Neural progenitor cell (in vitro differentiated cells): ENCODE data around the gene VCL. TPM values are rescaled to one million over a fixed set of nuclear protein-coding genes. Genes with fewer than 3 reads are reported as not detected.

Experiments used
- DNase-seq: peaks from one replicate; pipeline ENCODE4 v3.0.0-alpha.2; 2016; ENCODE audit warnings: low spot score
- H2AFZ ChIP-seq: fragments of 200-600 bp; sonication (generic); replicated peaks from 2 replicates; pipeline ENCODE4 v1.6.1; 2016; ENCODE audit warnings: antibody characterized with exemption
- H3F3A ChIP-seq: fragments of 200-600 bp; sonication (generic); 2 replicates; pipeline ENCODE4 v1.6.1; 2016; ENCODE audit warnings: antibody characterized with exemption, low read depth
- H3K27ac ChIP-seq: fragments of 200-600 bp; sonication (generic); 2 replicates; pipeline ENCODE4 v1.5.1; 2016; ENCODE audit warnings: mild to moderate bottlenecking
- H3K27me3 ChIP-seq: fragments of 200-600 bp; sonication (generic); 2 replicates; pipeline ENCODE4 v1.6.1; 2016; ENCODE audit warnings: mild to moderate bottlenecking, moderate library complexity
- H3K36me3 ChIP-seq: fragments of 200-600 bp; sonication (generic); 2 replicates; pipeline ENCODE4 v1.5.1; 2016
- H3K4me1 ChIP-seq: fragments of 200-600 bp; sonication (generic); 2 replicates; pipeline ENCODE4 v1.6.1; 2016; ENCODE audit warnings: mixed run types
- H3K4me2 ChIP-seq: fragments of 200-600 bp; sonication (generic); 2 replicates; pipeline ENCODE4 v1.6.1; 2016
- H3K4me3 ChIP-seq: fragments of 200-600 bp; sonication (generic); 2 replicates; pipeline ENCODE4 v1.5.1; 2016
- H3K79me2 ChIP-seq: fragments of 200-600 bp; sonication (generic); 2 replicates; pipeline ENCODE4 v1.6.1; 2016; ENCODE audit warnings: low read depth
- H3K9ac ChIP-seq: fragments of 200-600 bp; sonication (generic); 2 replicates; pipeline ENCODE4 v1.6.1; 2016
- H3K9me3 ChIP-seq: fragments of 200-600 bp; sonication (generic); 2 replicates; pipeline ENCODE4 v1.5.1; 2016; ENCODE audit warnings: low read depth
- H4K20me1 ChIP-seq: fragments of 200-600 bp; sonication (generic); 2 replicates; pipeline ENCODE4 v1.6.1; 2016; ENCODE audit warnings: low read depth
- H3K27ac Mint-ChIP-seq: 3 replicates; pipeline ENCODE4 v1.8.0; 2021; ENCODE audit warnings: mixed read lengths
- H3K27me3 Mint-ChIP-seq: 2 replicates; pipeline ENCODE4 v1.8.0; 2022; ENCODE audit warnings: low read depth, mild to moderate bottlenecking, inconsistent platforms, moderate library complexity, mixed read lengths; ENCODE audit not compliant: insufficient read depth
- H3K36me3 Mint-ChIP-seq: 3 replicates; pipeline ENCODE4 v1.8.0; 2021; ENCODE audit warnings: mixed read lengths
- H3K4me1 Mint-ChIP-seq: 3 replicates; pipeline ENCODE4 v1.8.0; 2021; ENCODE audit warnings: mixed read lengths
- H3K4me3 Mint-ChIP-seq: 3 replicates; pipeline ENCODE4 v1.8.0; 2021; ENCODE audit warnings: mild to moderate bottlenecking, moderate library complexity, mixed read lengths
- H3K9me3 Mint-ChIP-seq: 3 replicates; pipeline ENCODE4 v1.8.0; 2020; ENCODE audit warnings: mixed read lengths
- CTCF ChIP-seq: fragments of 200-600 bp; sonication (generic); IDR thresholded peaks from 2 replicates; pipeline ENCODE4 v1.5.1; 2017; ENCODE audit warnings: antibody characterized with exemption, mild to moderate bottlenecking
- EZH2 ChIP-seq: fragments of 200-600 bp; sonication (generic); IDR thresholded peaks from 2 replicates; pipeline ENCODE4 v1.6.1; 2017; ENCODE audit warnings: antibody characterized with exemption, mild to moderate bottlenecking, moderate library complexity
- EZH2phosphoT487 ChIP-seq: fragments of 200-600 bp; sonication (generic); IDR thresholded peaks from 2 replicates; pipeline ENCODE4 v1.6.1; 2017; ENCODE audit warnings: antibody characterized with exemption
- total RNA-seq: library from RNA; depleted of rRNA; stranded (reverse); fragments of >200 nt; gene quantifications from 2 replicates; pipeline ENCODE4 v1.2.3, GENCODE V29; 2015; ENCODE audit warnings: low replicate concordance

Gene VCL
- total RNA-seq: 96.9 and 104 TPM in 2 replicates

- Histone ChIP-seq H3K9ac (peak within 1 kb of the TSS; percentile 86), H3K79me2 (peaks cover 50% of the 10 kb centered on the region)
- H3K4me1 Mint-ChIP-seq: peaks cover 43% of the 10 kb centered on the region
These were observed at the start of gene VCL for GRCh38 chr10:73997787-73998622. Gene VCL, plus strand, starts transcription at chr10:73998116. Its CDS starts 92 bp downstream, at chr10:73998208.

GRCh38 chr10:73948947-73949633 is 48.8 kb upstream of the VCL start:
- H3K27me3 Mint-ChIP-seq: peaks cover 2% of the 10 kb centered on the region
- H4K20me1 ChIP-seq: no peaks in the 10 kb centered on the region
- TF ChIP-seq EZH2 (no peak), CTCF (no peak), EZH2phosphoT487 (no peak)
- DNase-seq: no peak
- H3K36me3 ChIP-seq: no peaks in the 10 kb centered on the region
- no peak overlapping the region for H3K27ac ChIP-seq
- H3K79me2 ChIP-seq: no peaks in the 10 kb centered on the region
- H3K9me3 Mint-ChIP-seq: peaks cover 7% of the 10 kb centered on the region
- H3K27ac Mint-ChIP-seq: peak overlapping the region; percentile 66
- no peak overlapping the region for H3K4me3 ChIP-seq
- H3K4me1 Mint-ChIP-seq: peaks cover 12% of the 10 kb centered on the region
- H3K9ac ChIP-seq: no peak overlapping the region
- no peaks in the 10 kb centered on the region for H3F3A ChIP-seq
- no peak overlapping the region for H2AFZ ChIP-seq
- no peaks in the 10 kb centered on the region for H3K4me1 ChIP-seq
- no peaks in the 10 kb centered on the region for H3K9me3 ChIP-seq
- no peak overlapping the region for H3K4me3 Mint-ChIP-seq
- no peak overlapping the region for H3K4me2 ChIP-seq
- no peaks in the 10 kb centered on the region for H3K36me3 Mint-ChIP-seq
- no peaks in the 10 kb centered on the region for H3K27me3 ChIP-seq

More at GRCh38 chr10:73997787-73998622, at the start of gene VCL:
- Mint-ChIP-seq H3K27ac (peak within 1 kb of the TSS; percentile 100), H3K36me3 (peaks cover 17% of the 10 kb centered on the region), H3K4me3 (peak within 1 kb of the TSS; percentile 96), H3K9me3 (no peaks in the 10 kb centered on the region), H3K27me3 (peaks cover 8% of the 10 kb centered on the region)
- Histone ChIP-seq H3K27me3 (no peaks in the 10 kb centered on the region), H3K36me3 (no peaks in the 10 kb centered on the region), H2AFZ (peak within 1 kb of the TSS; percentile 74), H3K9me3 (no peaks in the 10 kb centered on the region), H3K4me3 (peak within 1 kb of the TSS; percentile 96), H4K20me1 (peaks cover 33% of the 10 kb centered on the region), H3K4me1 (peaks cover 30% of the 10 kb centered on the region), H3K4me2 (peak within 1 kb of the TSS; percentile 97), H3K27ac (peak within 1 kb of the TSS; percentile 98), H3F3A (peaks cover 35% of the 10 kb centered on the region)
- TF ChIP-seq EZH2 (no peak), CTCF (no peak), EZH2phosphoT487 (no peak)
- peak; percentile 100 for DNase-seq

- TF ChIP-seq CTCF: no peak
- no peak for TF ChIP-seq EZH2phosphoT487
- TF ChIP-seq EZH2: no peak
- Histone ChIP-seq H2AFZ (peak overlapping the region; percentile 70), H3K9me3 (no peaks in the 10 kb centered on the region), H3K27me3 (no peaks in the 10 kb centered on the region), H3K4me1 (no peaks in the 10 kb centered on the region), H3K4me2 (peak overlapping the region; percentile 28), H3K36me3 (no peaks in the 10 kb centered on the region), H4K20me1 (no peaks in the 10 kb centered on the region), H3K4me3 (no peak overlapping the region), H3F3A (no peaks in the 10 kb centered on the region), H3K9ac (no peak overlapping the region), H3K27ac (no peak overlapping the region), H3K79me2 (no peaks in the 10 kb centered on the region)
- H3K4me1 Mint-ChIP-seq: peaks cover 12% of the 10 kb centered on the region
- H3K27me3 Mint-ChIP-seq: peaks cover 4% of the 10 kb centered on the region
- H3K36me3 Mint-ChIP-seq: no peaks in the 10 kb centered on the region
- peak; percentile 71 for DNase-seq
- H3K4me3 Mint-ChIP-seq: peak overlapping the region; percentile 50
- H3K27ac Mint-ChIP-seq: peak overlapping the region; percentile 78
- peaks cover 3% of the 10 kb centered on the region for H3K9me3 Mint-ChIP-seq
These were observed 47.6 kb upstream of the VCL start for GRCh38 chr10:73950155-73950948.
